Endothelial cell (in vitro differentiated cells): ENCODE measurements around the gene RNF121. TPM values are rescaled to one million over a fixed set of nuclear protein-coding genes. Genes with fewer than 3 reads are reported as not detected.

Experiments used
- DNase-seq: peaks from one replicate; pipeline ENCODE4 v3.0.0; 2021; ENCODE audit warnings: low spot score
- H3K27ac Mint-ChIP-seq: one replicate; pipeline ENCODE4 v1.8.0; 2021; ENCODE audit warnings: mixed read lengths, inconsistent platforms; ENCODE audit not compliant: unreplicated experiment
- H3K27me3 Mint-ChIP-seq: one replicate; pipeline ENCODE4 v1.8.0; 2021; ENCODE audit warnings: mild to moderate bottlenecking, moderate library complexity, mixed read lengths, inconsistent platforms; ENCODE audit not compliant: unreplicated experiment
- H3K36me3 Mint-ChIP-seq: one replicate; pipeline ENCODE4 v1.8.0; 2021; ENCODE audit warnings: mild to moderate bottlenecking, low read depth, mixed read lengths, inconsistent platforms; ENCODE audit not compliant: unreplicated experiment
- H3K4me1 Mint-ChIP-seq: one replicate; pipeline ENCODE4 v1.8.0; 2021; ENCODE audit warnings: mild to moderate bottlenecking, mixed read lengths, inconsistent platforms; ENCODE audit not compliant: unreplicated experiment
- H3K4me3 Mint-ChIP-seq: one replicate; pipeline ENCODE4 v1.8.0; 2021; ENCODE audit warnings: mild to moderate bottlenecking, mixed read lengths, inconsistent platforms; ENCODE audit not compliant: unreplicated experiment
- H3K9me3 Mint-ChIP-seq: one replicate; pipeline ENCODE4 v1.8.0; 2021; ENCODE audit warnings: mixed read lengths, inconsistent platforms; ENCODE audit not compliant: unreplicated experiment
- CTCF ChIP-seq: fragments of 200-600 bp; sonication (generic); IDR thresholded peaks from one replicate; pipeline ENCODE4 v1.5.0; 2021; ENCODE audit warnings: antibody characterized with exemption; ENCODE audit not compliant: unreplicated experiment
- total RNA-seq: library from RNA; stranded (reverse); fragmentation: NEBNext Ultra II Directional; extraction: Animal tissue kit (Norgen Biotek cat#: 25700); gene quantifications from one replicate; pipeline ENCODE4 v1.2.1, GENCODE V29; 2021; ENCODE audit not compliant: unreplicated experiment

RNF121 gene
- total RNA-seq, 1 donor from 2014 or later, result 37.3 TPM

- no peaks in the 10 kb centered on the region for H3K4me1 Mint-ChIP-seq
- no peak overlapping the region for H3K4me3 Mint-ChIP-seq
- H3K27me3 Mint-ChIP-seq, result no peaks in the 10 kb centered on the region
- H3K36me3 Mint-ChIP-seq, result no peaks in the 10 kb centered on the region
- TF ChIP-seq CTCF, result no peak
- H3K27ac Mint-ChIP-seq, result no peak overlapping the region
- no peaks in the 10 kb centered on the region for H3K9me3 Mint-ChIP-seq
- no peak for DNase-seq
These were observed 20.2 kb downstream of the RNF121 start for GRCh38 chr11:71949034-71949433.

GRCh38 chr11:71951741-71952310 lies 23.0 kb downstream of the RNF121 start:
- no peak for TF ChIP-seq CTCF
- Mint-ChIP-seq H3K9me3 (no peaks in the 10 kb centered on the region), H3K4me3 (no peak overlapping the region), H3K27ac (no peak overlapping the region), H3K4me1 (no peaks in the 10 kb centered on the region), H3K36me3 (no peaks in the 10 kb centered on the region), H3K27me3 (no peaks in the 10 kb centered on the region)
- DNase-seq, result no peak

- H3K4me1 Mint-ChIP-seq, result no peaks in the 10 kb centered on the region
- DNase-seq, result no peak
- no peak for TF ChIP-seq CTCF
These were observed 27.1 kb downstream of the RNF121 start for GRCh38 chr11:71955898-71956456.

GRCh38 chr11:71962428-71963038 lies 33.7 kb downstream of the RNF121 start:
- H3K36me3 Mint-ChIP-seq, result peaks cover 5% of the 10 kb centered on the region
- no peak overlapping the region for H3K4me3 Mint-ChIP-seq
- no peak overlapping the region for H3K27ac Mint-ChIP-seq
- no peak for DNase-seq
- no peaks in the 10 kb centered on the region for H3K27me3 Mint-ChIP-seq
- H3K4me1 Mint-ChIP-seq, result no peaks in the 10 kb centered on the region
- TF ChIP-seq CTCF, result no peak
- H3K9me3 Mint-ChIP-seq, result no peaks in the 10 kb centered on the region

More at GRCh38 chr11:71955898-71956456, 27.1 kb downstream of the RNF121 start:
- Mint-ChIP-seq H3K27me3 (no peaks in the 10 kb centered on the region), H3K4me3 (no peak overlapping the region), H3K27ac (no peak overlapping the region), H3K9me3 (no peaks in the 10 kb centered on the region), H3K36me3 (peaks cover under 1% of the 10 kb centered on the region)

- no peak overlapping the region for H3K27ac Mint-ChIP-seq
- no peak for DNase-seq
- H3K27me3 Mint-ChIP-seq, result no peaks in the 10 kb centered on the region
- H3K9me3 Mint-ChIP-seq, result no peaks in the 10 kb centered on the region
- peaks cover 8% of the 10 kb centered on the region for H3K36me3 Mint-ChIP-seq
- no peak overlapping the region for H3K4me3 Mint-ChIP-seq
- H3K4me1 Mint-ChIP-seq, result no peaks in the 10 kb centered on the region
- no peak for TF ChIP-seq CTCF
These were observed 34.6 kb downstream of the RNF121 start for GRCh38 chr11:71963468-71963867.
